ENCODE measurements around the gene RASA3.

- TF ChIP-seq CTCF (IDR thresholded peaks at IDR 0.05; ENCODE audit: borderline replicate concordance, extremely low read depth, low read length, poor library complexity, severe bottlenecking) (no peak), EZH2 (IDR thresholded peaks at IDR 0.05; ENCODE audit: borderline replicate concordance, low read depth, low read length, severe bottlenecking) (no peak)
Measured at GRCh38 chr13:114065141-114065925, 67.1 kb downstream of the RASA3 start.

Measured in DND-41 (cell line).